Prostate gland (tissue), 2 donors: ENCODE measurements around the gene CCDC97.

Experiments
- CTCF ChIP-seq, 4 experiments: fragments of 200-600 bp in 2 of 4; fragments of 450-650 bp in 2 of 4; sonication (generic) in 2 of 4; IDR thresholded peaks; 1 replicate in 3 of 4; 2 replicates in 1 of 4; pipeline ENCODE4 v1.5.1; 2016 to 2019; ENCODE audit warnings: antibody characterized with exemption in 4 of 4, mild to moderate bottlenecking in 2 of 4, moderate library complexity in 2 of 4
- POLR2A ChIP-seq: fragments of 450-650 bp; IDR thresholded peaks from one replicate; pipeline ENCODE4 v1.6.1; 2016; ENCODE audit warnings: antibody characterized with exemption, mild to moderate bottlenecking
- POLR2AphosphoS5 ChIP-seq: sonication (generic); formaldehyde crosslinking; IDR thresholded peaks from one replicate; pipeline ENCODE4 v1.6.1; 2017; ENCODE audit warnings: antibody characterized with exemption

DNA sequence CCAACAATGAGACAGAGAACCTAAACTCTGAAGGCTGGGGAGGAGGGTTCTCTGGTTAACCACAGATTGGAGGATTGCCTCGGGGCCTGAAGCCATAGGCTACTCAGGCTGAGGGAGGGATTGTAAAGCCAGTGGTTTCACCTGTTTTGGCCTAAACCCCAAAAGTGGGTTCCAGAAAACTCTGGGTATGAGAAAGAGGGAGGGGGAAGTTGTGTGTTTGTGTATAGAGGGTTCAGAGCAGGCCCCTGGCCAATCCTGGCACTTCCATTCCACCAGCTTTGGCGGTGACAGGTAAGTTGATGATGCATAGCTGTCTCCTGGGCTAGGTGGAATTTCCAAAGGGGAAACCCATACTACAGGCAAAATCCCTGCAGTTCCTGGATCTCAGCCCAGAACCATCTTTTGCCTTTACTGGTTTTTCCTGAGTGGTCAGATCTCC, 13.5 kb upstream of the CCDC97 start:
- TF ChIP-seq CTCF (IDR thresholded peaks at IDR 0.05) (no peak), POLR2A (no peak), POLR2AphosphoS5 (peak; percentile 30)
